ENCODE results near the gene KLF17.

- TF ChIP-seq CTCF (tag by site-specific recombination; IDR thresholded peaks at IDR 0.05) (no peak), ZNF777 (tag by site-specific recombination; IDR thresholded peaks at IDR 0.05; ENCODE audit: borderline replicate concordance) (no peak), ZNF488 (tag by site-specific recombination; IDR thresholded peaks at IDR 0.05) (no peak), HOXD13 (CRISPR knock-in tag; IDR thresholded peaks at IDR 0.05; ENCODE audit: borderline replicate concordance) (no peak), YY2 (tag by site-specific recombination; IDR thresholded peaks at IDR 0.05) (no peak), ZNF624 (tag by site-specific recombination; IDR thresholded peaks at IDR 0.05) (no peak), OSR2 (tag by site-specific recombination; IDR thresholded peaks at IDR 0.05) (no peak), PRDM1 (tag by site-specific recombination; IDR thresholded peaks at IDR 0.05) (no peak)
These were observed 44.2 kb upstream of the KLF17 start for GRCh38 chr1:44074415-44074814.
